CMK (cell line): ENCODE results near the gene OMG.
"Not testable (repeated sequence)": the region's sequence is repeated elsewhere in the genome, so short reads cannot be mapped to it uniquely, and the experiment has no call there.

Experiments used
- DNase-seq: peaks from one replicate; pipeline ENCODE4 v3.0.0-alpha.2; 2010; ENCODE audit warnings: low read depth

OMG gene

GRCh38 chr17:31262923-31263322 is 34.1 kb downstream of the OMG start:
- DNase-seq = not testable (repeated sequence)

DNA sequence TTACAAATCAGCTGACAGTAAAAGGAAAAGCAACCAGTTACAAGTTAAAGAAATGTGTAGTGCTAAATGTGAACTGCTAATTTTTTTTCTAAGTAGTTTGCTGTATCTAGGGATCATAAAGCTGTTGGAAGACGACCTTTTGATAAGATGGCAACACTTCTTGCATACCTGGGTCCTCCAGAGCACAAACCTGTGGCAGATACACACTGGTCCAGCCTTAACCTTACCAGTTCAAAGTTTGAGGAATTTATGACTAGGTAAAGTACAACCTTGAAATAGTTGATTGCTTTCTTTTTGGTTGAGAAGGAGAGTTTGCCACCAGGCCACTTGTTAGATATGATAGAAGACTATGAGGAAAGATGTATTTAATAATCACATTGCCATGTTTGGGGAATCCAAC is 35.4 kb downstream of the OMG start:
- no peak for DNase-seq

- no peak for DNase-seq
Measured at GRCh38 chr17:31260151-31260550, 36.9 kb downstream of the OMG start.

- no peak for DNase-seq
Measured at GRCh38 chr17:31256936-31257335, 40.1 kb downstream of the OMG start.

DNA sequence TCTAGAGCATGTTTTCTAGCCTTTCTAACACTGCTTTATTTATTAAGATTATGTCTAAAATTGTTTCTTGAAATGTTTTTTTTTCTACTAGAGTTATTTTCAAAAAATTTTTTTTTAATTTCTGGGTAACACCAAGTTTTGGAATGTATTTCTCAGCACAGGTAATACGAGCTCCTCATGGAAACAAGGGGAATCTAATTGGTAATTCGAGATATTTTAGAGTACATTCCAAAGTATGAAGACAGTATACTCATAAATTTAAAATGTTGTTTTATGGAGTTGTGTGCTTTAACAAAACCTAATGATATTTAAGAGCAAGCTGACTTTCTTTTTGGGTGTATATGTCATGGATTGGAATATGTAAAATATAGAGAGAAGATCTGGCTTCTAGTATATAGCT is 42.4 kb downstream of the OMG start:
- no peak for DNase-seq

GRCh38 chr17:31252741-31253140 is 44.3 kb downstream of the OMG start:
- DNase-seq = no peak

GRCh38 chr17:31251970-31252328 is 45.1 kb downstream of the OMG start:
- DNase-seq = no peak

DNA sequence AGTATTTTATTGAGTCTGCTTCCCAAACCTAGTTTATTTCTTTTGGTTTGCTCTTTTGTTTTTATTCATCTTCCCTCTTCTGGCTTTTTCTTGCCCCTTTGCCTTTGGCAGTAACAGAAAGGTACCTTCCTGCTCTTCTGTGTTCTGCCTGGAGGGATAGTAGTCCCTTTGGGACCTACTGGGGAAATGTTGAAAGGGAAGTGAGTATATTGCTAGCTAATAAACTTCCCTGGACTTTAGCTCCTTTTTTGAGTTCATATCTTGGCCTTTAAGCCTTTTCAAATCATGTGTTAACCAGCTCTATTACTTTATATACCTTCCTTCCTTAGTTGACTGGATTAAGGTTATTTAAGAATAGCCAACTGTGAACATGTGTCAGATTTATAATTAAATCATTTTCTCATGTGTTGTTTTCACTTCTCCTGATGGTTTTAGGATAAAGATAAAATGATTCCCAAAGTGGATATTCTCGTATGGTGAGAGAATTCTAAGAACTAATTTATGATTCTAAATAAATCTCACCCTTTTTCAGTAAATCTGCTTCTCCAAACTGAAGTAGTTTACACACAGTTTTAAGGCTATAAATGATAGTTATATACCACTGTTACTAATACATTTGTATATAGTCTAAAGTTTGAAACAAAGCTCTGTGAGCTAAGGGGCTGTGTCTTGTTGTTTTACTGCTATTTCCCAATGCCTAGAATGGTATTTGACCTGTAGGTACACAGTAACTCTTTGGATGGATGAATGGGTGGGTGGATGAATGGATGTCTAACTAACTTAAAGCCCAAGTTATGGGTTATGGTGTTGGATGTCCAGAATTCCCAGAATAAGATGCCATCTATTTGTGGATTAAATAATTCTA is 45.7 kb downstream of the OMG start:
- DNase-seq = no peak

GRCh38 chr17:31250229-31250628 is 46.8 kb downstream of the OMG start:
- DNase-seq = no peak

DNA sequence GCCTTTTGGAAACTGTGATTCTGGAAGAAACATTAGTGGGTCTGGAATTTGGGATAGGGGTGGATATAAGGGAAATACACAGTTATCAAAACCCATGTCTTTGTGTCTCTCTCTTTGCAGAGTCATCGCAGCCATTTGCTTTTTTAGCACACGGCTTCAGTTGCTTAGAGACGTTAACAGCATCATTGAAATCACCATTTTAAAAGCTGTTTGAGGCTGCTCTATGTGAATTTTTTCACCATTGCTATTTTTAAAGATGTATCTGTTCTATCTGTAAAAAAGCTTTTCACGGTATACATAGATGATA is 47.3 kb downstream of the OMG start:
- no peak for DNase-seq

- DNase-seq = no peak
Measured at GRCh38 chr17:31248986-31249834, 47.8 kb downstream of the OMG start.
